Measurements from ENCODE around the gene PPM1E.

- no peak for TF ChIP-seq EZH2 (IDR thresholded peaks at IDR 0.05; ENCODE audit: borderline replicate concordance, insufficient read depth, low read depth, low read length, poor library complexity, severe bottlenecking)
- TF ChIP-seq, protein P1, sequence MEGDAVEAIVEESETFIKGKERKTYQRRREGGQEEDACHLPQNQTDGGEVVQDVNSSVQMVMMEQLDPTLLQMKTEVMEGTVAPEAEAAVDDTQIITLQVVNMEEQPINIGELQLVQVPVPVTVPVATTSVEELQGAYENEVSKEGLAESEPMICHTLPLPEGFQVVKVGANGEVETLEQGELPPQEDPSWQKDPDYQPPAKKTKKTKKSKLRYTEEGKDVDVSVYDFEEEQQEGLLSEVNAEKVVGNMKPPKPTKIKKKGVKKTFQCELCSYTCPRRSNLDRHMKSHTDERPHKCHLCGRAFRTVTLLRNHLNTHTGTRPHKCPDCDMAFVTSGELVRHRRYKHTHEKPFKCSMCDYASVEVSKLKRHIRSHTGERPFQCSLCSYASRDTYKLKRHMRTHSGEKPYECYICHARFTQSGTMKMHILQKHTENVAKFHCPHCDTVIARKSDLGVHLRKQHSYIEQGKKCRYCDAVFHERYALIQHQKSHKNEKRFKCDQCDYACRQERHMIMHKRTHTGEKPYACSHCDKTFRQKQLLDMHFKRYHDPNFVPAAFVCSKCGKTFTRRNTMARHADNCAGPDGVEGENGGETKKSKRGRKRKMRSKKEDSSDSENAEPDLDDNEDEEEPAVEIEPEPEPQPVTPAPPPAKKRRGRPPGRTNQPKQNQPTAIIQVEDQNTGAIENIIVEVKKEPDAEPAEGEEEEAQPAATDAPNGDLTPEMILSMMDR (IDR thresholded peaks at IDR 0.05): no peak
These were observed 49.1 kb upstream of the PPM1E start for GRCh38 chr17:58706351-58707140.

Measured in B cell (primary cell).